Measurements from ENCODE around the gene GNL3.

DNA sequence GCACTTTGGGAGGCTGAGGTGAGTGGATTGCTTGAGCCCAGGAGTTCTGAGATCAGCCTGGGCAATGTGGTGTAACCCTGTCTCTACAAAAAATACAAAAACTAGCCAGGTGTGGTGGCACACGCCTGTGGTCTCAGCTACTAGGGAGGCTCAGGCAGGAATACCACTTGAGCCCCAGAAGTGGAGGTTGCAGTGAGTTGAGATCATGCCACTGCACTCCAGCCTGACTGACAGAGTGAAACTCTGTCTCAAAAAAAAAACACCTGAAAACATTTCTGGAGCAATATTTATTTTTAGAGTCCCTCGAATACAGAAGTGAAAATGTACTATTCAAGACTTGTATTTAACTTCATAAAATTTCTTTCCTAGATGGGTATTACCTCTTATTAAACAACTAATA, 24.7 kb downstream of the GNL3 start:
- TF ChIP-seq, protein P1, sequence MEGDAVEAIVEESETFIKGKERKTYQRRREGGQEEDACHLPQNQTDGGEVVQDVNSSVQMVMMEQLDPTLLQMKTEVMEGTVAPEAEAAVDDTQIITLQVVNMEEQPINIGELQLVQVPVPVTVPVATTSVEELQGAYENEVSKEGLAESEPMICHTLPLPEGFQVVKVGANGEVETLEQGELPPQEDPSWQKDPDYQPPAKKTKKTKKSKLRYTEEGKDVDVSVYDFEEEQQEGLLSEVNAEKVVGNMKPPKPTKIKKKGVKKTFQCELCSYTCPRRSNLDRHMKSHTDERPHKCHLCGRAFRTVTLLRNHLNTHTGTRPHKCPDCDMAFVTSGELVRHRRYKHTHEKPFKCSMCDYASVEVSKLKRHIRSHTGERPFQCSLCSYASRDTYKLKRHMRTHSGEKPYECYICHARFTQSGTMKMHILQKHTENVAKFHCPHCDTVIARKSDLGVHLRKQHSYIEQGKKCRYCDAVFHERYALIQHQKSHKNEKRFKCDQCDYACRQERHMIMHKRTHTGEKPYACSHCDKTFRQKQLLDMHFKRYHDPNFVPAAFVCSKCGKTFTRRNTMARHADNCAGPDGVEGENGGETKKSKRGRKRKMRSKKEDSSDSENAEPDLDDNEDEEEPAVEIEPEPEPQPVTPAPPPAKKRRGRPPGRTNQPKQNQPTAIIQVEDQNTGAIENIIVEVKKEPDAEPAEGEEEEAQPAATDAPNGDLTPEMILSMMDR (IDR thresholded peaks at IDR 0.05; ENCODE audit: low read depth, low read length) = no peak
- TF ChIP-seq, protein P2, sequence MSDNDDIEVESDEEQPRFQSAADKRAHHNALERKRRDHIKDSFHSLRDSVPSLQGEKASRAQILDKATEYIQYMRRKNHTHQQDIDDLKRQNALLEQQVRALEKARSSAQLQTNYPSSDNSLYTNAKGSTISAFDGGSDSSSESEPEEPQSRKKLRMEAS (IDR thresholded peaks at IDR 0.05; ENCODE audit: low read depth, low read length) = no peak
- no peak for TF ChIP-seq POLR2A (IDR thresholded peaks at IDR 0.05; ENCODE audit: extremely low read depth, insufficient read length)

All from NB4 (cell line).